NCI-H146 (cell line): Measurements from ENCODE around the gene FBXO47.
"Not testable (repeated sequence)": the region's sequence is repeated elsewhere in the genome, so short reads cannot be mapped to it uniquely, and the experiment has no call there.

Experiments
- DNase-seq: peaks from one replicate; lab custom pipeline; 2025; lab: John Stamatoyannopoulos, UW

FBXO47 gene

GRCh38 chr17:38980490-38981217 lies 13.5 kb upstream of the FBXO47 start:
- DNase-seq: no peak

GRCh38 chr17:38978180-38978579 lies 11.0 kb upstream of the FBXO47 start:
- no peak for DNase-seq

- DNase-seq: not testable (repeated sequence)
These were observed 9.0 kb upstream of the FBXO47 start for GRCh38 chr17:38976187-38976551.

- DNase-seq: no peak
These were observed 3.6 kb upstream of the FBXO47 start for GRCh38 chr17:38970804-38971203.

- no peak for DNase-seq
These were observed 2.9 kb upstream of the FBXO47 start for GRCh38 chr17:38970128-38970527.

- no peak for DNase-seq
These were observed 2.1 kb upstream of the FBXO47 start for GRCh38 chr17:38969281-38969680.

- no peak for DNase-seq
These were observed 5.8 kb downstream of the FBXO47 start for GRCh38 chr17:38961413-38961812.

GRCh38 chr17:38960402-38960801 lies 6.8 kb downstream of the FBXO47 start:
- no peak for DNase-seq

GRCh38 chr17:38959508-38959907 lies 7.7 kb downstream of the FBXO47 start:
- no peak for DNase-seq

- DNase-seq: no peak
These were observed 8.4 kb downstream of the FBXO47 start for GRCh38 chr17:38958756-38959155.

- no peak for DNase-seq
These were observed 8.9 kb downstream of the FBXO47 start for GRCh38 chr17:38958326-38958725.

GRCh38 chr17:38953800-38954199 lies 13.4 kb downstream of the FBXO47 start:
- DNase-seq: not testable (repeated sequence)

GRCh38 chr17:38947189-38947588 lies 20.0 kb downstream of the FBXO47 start:
- DNase-seq: no peak

- DNase-seq: no peak
These were observed 23.6 kb downstream of the FBXO47 start for GRCh38 chr17:38943607-38944006.

GRCh38 chr17:38942696-38943334 lies 24.4 kb downstream of the FBXO47 start:
- no peak for DNase-seq

- DNase-seq: no peak
These were observed 26.8 kb downstream of the FBXO47 start for GRCh38 chr17:38940404-38940803.

- DNase-seq: no peak
These were observed 27.2 kb downstream of the FBXO47 start for GRCh38 chr17:38939987-38940386.

GRCh38 chr17:38933962-38934361 lies 33.2 kb downstream of the FBXO47 start:
- DNase-seq: not testable (repeated sequence)

- not testable (repeated sequence) for DNase-seq
These were observed 36.4 kb downstream of the FBXO47 start for GRCh38 chr17:38930782-38931181.

GRCh38 chr17:38926293-38927070 lies 40.7 kb downstream of the FBXO47 start:
- DNase-seq: no peak

GRCh38 chr17:38925263-38925995 lies 41.8 kb downstream of the FBXO47 start, which contains the start of gene LASP1NB:
Gene LASP1NB, plus strand, starts transcription at chr17:38925614.
- no peak for DNase-seq
